SHP77 (cell line): Measurements from ENCODE around the gene TMEM86B.

Source experiments
- DNase-seq, 2 experiments: peaks; one replicate each; lab custom pipeline; 2025; lab: John Stamatoyannopoulos, UW

Gene TMEM86B, protein sequence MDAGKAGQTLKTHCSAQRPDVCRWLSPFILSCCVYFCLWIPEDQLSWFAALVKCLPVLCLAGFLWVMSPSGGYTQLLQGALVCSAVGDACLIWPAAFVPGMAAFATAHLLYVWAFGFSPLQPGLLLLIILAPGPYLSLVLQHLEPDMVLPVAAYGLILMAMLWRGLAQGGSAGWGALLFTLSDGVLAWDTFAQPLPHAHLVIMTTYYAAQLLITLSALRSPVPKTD

DNA sequence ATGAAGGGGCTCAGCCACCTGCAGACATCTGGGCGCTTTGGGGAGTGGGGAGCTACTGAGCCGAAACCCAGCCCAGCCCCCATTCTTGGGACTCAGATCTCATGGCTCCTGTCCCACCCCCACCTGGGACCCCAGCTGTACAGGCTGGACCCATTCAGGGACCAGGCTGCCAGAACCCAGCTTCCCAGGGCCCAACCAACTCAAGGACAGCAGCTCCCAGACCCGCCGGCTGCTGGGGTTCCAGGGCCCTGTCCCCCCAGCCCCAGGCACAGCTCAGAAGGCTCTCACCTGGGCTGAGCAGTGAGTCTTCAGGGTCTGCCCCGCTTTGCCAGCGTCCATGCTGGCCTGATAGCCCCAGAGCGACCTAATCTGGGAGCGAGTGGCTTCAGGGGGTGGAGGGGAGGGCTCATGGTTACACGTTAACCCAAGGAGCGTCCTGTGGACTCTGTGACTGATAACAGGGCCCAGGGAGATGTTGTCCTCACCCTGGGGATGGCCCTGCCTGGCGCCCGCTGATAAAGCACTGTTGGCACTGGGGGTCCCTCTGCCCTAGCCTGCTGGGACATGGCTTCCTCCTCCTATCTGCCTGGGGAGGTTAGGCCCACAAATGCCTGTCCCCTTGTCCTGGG is at the start of gene TMEM86B:
Gene TMEM86B, minus strand, starts transcription at position 361 of the 629 bp plus-strand sequence. Its CDS starts 22 bp downstream, at position 339.
- DNase-seq, result no peak

DNA sequence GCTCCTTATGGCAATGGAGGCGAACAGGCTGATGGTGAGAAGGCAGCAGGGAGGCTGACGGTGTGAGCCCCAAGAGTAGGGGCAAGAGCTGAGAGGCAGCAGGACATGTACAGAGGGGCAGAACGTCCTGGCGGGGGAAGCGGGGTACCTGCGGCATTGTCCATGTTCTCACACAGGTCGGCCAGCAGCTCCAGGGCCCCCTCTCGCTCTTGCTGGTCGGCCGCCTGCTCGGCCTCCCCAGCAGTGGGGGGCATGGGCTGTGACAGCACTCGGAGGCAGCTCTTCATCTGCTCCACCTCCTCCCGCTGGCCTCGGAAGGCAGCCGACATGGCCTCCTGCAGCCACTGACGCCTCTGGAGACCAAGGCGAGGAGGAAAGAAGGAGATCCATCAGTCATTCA is 48.9 kb upstream of the TMEM86B start:
- DNase-seq, result no peak

DNA sequence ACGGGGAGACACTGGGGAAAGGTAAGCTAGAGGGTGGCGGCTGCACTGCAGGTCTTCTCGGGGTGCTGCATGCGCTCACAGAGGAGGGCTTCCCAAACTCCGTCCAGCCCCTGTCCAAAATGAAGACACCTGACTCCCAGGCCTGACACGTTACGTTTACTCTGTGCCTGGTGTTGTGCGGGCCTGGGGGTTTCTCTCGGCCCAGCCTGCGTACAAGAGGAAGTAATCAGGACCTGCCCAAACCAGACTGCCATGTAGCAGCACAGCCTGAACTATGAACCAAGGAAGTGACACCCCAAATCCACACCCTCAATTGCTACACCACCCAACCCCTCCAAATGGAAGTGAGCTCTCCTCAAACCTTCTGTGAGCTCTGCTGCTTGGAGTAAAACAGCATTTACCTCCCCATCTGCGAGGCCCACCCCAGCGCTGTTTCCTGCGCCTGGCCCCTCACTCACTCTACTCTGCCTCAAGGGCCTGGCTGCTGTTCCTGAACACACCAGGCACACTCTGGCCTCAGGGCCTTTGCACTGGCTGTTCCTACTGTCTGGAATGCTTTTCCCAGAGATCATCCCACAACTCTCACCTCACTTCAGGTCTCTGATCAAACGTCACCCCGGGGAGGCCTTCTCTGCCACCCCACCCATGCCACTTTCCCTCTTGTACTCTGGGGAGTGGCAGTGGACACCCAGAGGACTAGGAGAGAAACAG is 48.3 kb upstream of the TMEM86B start:
- DNase-seq, result no peak

DNA sequence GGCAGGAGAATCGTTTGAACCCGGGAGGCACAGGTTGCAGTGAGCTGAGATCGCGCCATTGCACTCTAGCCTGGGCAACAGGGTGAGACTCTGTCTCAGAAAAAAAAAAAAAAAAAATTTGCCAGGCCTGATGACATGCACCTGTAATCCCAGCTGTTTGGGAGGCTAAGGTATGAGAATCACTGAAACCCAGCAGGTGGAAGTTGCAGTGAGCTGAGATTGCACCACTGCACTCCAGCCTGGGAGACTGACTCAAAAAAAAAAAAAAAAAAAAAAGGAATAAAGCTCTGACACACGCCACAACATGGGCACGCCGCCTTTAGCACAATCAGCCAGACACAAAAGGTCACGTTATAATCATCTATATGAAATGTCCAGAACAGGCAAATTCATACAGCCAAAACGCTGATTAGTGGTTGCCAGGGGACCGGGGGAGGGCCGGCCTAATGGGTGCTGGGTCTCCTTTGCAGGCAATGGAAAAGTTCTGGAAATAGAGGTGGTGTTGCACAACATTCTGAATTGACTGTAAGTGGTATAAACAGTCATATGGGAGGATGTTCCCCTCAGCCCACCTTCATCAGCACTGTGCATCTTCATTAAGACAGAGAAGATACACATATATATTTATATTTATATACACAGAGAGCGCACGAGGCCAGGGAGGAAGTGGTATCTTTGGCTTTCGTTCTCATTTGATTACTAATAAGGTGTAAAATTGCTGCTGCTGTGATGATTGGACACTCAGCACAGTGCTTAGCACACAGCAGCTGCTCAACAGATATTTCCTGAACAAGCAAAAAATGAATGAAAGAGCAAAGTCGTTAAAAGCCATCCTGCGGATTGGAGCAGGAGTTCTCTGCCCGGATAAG is 47.5 kb upstream of the TMEM86B start:
- no peak for DNase-seq

DNA sequence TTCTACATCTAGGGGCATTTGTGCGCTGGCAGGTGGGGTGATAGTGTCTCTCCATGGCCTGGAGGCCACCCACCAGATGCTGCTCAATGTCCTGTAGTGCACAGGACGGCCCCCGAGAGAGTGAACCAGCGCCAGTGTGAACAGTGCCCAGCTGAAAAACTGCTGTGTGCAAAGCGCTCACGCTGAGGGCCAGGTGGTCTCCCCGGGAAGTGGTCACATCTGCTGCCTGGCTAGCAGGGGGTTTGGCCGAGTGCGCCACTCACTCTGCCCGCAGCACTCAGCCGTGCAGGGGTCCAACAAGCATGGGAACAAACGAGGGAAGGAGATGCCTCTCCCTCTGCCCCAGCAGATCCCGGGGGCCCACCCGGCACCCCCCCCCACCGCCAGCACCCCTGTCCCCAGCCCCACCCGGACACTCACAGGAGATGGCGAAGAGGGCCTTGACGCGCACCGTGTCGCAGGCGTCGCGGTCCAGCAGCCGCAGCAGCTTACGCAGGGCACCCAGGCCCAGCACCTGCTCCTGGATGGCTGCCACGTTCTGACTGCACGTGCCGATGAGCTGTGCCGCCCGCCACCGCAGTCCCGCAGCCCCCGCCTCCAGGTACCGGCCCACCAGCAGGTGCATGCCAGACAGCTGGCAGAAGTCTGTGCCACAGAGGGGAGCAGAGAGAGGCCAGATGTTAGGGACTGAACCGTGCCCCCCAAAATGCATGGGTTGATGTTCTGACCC is 45.6 kb upstream of the TMEM86B start:
- peak; percentile 47 to 60 for DNase-seq

DNA sequence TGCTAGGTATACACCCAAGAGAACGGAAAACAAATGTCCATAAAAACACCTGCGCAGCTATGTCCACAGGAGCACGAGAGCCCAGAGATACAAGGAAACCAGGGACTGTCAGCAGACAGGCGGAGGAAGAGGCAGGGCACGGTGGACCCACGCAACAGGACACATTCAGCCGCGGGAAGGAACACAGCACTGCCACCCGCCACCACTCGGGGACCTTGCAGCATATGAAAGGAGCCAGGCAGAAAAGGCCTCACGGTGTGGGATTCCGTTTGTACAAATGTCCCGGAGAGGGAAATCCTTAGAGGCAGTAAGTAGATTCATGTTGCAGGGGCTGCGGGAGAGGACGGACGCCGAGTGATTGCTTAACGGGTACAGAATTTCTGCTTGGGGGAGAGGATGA is 43.6 kb upstream of the TMEM86B start:
- DNase-seq, result no peak

DNA sequence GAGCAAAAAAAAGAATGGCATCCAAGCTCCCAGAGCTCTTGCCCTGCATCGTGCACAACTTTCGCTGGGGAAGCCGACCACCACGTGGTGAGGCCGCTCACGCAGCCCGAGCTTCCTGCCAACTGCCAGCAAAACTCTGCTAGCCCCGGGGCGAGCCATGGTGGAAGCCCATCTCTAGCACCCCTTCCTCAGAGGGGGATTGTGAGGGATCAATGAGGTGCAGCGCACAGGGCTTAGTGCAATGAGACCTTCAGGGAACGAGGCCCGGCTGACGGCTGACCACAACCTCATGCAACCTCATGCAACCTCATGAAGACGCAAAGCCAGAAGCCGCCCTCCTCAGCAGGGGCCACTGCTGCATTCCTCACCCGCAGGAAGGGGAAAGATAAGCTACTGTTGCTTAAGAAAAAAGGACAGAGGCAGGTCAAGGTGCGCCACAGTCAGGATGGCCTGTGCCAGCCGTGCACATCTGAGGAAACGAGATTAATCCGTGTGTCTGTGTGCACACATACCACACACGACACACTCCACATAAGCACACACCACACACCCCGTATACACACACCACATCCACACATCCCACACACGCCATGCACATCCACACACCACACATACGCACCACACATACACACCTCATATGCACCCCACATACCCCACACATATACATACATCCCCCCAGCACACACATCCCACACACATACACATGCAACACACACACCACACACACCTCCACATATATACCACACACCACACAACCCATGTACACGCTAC is 41.8 kb upstream of the TMEM86B start:
- DNase-seq, result no peak

DNA sequence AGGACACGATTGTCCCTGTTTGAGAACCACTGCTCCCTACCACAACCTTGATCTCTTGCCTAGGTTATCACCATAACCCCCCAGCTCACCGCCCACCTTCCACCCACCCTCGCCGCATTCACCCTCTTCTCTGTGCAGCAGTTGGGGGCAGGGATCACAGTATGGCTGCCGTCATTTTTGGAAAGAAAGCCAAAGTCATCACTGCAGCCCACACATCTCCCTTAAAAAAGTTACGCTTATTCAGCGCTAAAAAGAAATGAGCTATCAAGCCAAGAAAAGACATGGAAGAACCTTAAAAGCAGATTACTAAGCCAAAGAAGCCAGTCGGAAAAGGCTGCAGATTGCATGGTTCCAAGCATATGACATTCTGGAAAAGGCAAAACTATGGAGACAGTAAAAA is 40.7 kb upstream of the TMEM86B start:
- DNase-seq, result no peak

DNA sequence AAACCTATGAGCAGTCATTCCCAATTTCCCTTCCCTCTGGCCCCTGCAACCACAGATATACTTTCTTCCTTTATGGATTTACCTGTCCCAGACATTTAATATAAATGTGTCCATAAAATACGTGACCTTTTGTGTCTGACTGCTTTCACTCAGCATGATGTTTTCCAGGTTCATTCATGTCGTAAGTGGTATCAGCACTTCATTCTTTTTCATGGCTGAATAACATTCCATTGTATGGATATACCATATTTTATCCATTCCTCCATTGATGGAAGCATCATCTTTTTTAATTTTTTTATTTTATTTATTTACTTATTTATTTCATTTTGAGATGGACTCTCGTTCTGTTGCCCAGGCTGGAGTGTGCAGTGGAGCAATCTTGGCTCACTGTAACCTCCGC is 38.3 kb upstream of the TMEM86B start:
- DNase-seq, result no peak

DNA sequence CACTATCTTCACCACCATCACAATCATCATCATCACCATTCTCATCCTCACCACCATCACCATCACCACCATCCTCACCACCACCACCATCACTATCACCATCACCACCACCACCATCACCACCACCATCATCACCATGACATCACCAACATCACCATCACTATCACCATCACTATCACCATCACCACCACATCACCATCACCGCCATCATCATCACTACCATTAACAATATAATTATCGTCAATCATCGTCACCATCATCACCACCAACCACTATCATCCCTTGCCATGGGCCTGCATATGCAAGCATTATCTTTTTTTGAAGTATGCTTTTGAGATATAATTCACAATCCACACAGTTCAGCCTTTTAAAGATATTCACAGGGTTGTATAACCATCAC is 37.8 kb upstream of the TMEM86B start:
- no peak for DNase-seq

DNA sequence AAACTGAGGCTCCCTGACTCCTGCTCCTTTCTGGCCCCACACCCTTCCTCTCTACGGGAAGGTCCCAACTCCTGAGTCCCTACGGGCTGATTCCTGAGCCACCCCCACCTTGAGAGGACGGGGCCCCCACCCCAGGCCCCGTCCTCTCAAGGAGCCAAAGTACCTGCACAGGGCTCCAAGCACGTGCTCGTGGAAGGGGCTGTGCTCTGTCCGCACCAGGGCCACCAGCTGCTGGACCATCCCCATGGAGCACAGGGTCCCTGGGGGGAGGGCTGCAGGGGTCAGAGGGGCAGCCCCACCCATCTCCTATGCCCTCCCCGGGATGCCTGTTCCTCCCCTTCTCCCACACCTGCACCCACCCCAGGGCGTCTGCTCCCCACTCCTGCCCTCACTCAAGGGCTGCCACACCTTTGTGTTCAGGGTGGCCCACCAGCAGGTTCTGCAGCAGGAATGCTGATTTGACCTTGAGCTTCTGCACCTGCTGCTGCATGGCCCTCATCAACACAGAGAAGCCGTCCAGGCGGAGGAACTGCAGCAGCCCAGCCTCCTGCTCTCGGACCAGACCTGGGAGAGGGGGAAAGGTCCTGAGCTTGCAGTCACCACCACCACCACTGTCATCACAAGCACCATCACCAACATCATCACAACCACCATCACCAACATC is 37.3 kb upstream of the TMEM86B start:
- DNase-seq, result no peak

DNA sequence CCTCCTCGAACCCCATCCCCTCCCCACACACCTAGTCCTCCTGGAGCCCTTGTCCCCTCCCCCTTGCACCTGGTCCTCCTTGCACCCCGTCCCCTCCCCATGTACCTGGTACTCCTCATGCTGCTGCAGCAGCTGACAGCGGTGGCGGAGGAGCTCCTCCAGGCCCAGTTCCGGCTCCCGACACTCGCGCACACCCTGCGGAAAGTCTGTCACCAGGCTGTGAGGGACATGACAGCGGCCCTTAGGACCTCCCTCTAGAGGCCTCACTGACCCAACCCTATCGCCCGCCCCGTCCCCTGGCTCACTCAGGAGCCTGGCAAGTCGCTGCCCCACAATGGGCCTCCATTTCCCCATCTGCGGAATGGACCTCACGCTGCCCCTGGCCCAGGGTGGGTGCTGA is 36.6 kb upstream of the TMEM86B start:
- DNase-seq, result no peak

DNA sequence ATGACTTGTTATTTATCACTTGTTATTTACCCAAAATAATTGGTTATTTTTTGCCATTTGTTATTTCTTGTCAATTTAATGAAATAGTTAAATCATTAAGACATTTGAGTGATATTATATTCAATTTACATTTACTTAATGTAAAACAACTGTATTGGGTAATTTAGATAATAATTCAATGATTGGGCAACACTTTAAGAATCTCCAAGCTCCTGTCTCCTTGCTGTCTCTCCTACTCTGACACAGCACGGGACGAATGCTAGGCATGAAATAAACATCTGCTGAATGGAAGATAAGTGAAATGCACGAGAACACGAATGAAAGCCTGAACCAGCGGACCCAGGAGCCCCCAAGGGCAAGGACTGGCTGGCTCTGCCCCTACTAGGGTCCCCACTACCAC is 36.0 kb upstream of the TMEM86B start:
- DNase-seq, result no peak

DNA sequence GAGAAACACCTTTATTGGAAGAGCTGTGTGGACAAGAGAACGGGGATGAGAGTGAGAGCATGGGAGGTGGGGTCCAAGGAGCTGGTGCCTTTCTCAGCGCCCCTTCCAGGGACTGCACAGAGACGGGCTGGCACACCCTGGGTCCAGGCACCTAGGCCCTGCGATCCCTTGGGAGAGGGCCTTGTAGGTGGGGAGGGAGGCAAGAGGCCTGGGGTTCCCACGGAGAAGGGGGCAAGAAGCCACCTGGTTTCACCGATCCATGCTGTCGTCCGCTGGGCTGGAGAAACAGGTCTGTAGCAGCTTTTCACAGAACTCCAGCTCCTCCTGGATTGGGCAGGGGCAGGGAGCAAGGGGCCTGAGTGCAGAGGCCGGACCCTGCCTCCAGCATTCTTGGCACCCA is 33.8 kb upstream of the TMEM86B start:
- no peak for DNase-seq

DNA sequence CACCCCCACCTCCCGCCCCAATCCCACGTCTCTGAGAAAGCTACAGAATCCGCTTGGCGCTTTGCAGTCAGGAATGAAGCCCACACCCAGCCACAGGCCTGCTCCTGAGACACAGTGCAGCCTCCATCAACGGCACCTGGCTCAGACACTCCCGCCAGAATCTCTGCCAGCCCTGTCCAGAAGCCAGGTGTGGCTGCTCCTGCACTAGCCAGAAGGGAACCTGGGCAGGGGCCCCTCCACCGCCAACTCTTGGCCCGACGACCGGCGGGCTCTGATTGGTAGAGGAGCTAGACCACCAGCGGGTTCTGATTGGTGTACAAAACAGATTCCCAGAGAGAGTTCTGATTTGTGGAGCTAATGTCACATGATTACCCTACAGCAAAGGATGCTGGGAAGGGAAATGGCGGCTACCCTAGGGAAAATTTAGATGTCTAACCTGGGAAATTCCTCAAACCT is 33.1 kb upstream of the TMEM86B start:
- peak; percentile 71 to 83 for DNase-seq

DNA sequence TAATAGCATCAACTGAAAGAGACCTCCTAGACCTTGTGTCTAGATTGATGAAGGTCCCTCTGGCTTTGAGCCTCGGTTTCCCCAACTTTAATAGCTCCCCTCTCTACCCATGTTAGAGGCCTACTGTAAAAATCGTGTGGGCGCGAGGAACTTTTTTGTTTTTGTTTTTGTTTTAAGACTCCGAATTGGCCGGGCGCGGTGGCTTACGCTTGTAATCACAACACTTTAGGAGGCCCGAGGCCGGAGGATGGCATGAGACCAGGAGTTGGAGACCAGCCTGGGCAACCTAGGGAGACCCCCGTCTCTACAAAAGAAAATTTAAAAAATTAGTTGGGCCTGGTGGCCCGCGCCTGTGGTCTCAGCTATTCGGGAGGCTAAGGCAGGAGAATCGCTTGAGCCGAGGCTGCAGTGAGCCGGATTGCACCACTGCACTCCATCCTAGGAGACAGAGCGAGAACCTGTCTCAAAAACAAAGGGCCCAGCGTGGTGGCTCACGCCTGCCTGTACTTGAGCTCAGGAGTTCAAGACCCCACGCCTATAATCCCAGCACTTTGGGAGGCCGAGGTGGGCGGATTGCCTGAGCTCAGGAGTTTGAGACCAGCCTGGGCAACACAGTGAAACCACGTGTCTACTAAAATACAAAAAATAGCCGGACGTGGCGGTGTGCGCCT is 31.1 kb upstream of the TMEM86B start:
- DNase-seq, result no peak

DNA sequence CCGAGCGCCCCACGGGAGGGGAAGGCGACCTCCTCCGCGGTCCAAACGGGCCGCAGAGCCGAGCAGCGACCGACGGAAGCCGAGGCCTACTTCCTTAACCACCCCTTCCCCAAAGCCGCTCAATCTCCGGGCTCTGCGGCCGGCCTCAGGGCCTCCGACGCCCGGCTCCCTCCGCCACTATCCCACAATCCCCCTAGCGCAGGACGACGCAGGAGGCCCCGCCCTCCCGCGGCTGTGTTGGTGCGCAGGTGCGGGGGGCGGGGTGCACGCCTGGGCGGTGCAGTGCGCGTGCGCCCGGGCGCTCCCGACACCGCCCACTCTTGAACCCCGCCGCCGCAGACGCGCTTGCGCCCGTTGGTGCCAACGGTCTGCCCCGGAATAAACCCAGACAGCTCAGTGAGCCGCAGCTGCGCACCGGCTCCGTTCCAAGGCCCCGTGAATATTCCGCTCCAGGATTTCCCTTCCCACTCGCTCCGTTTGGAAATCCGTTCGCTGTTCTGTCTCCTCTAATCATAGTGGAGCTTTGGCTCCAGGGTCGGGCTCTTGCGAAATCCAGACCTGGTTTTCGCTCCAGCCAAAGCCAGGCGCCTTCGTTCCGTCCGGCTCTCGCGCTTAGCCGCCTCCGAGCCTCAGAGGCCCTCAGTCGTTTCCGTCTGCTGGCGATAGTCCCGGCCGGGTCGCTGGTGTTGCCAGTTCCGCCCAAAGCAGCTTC is 30.4 kb upstream of the TMEM86B start, which contains the start of gene PPP6R1:
Gene PPP6R1, minus strand, starts transcription at position 190 of the 712 bp plus-strand sequence. CDS start 11,914 bp downstream, outside the sequence.
- peak; percentile 97 for DNase-seq

DNA sequence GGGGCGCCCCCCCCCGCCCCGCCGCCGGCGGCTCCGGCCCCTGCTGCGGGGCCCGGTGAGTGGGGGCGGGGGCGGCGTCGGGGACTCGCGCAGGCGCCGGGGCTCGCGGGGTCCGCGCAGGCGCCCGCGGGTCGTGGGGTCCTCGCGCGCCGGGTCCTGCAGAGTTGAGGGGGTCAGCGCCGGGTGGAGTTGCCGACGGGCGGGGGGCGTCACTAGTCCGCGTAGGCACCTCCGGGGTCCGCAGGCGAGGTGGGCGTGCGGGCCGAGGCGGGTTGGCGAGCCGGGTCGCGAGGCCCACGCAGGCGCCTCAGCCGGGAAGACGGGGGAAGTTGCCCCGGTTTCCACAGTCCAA is 29.9 kb upstream of the TMEM86B start:
- no peak for DNase-seq
